22Rv1 (cell line): ENCODE data around the gene PRKCQ.
"Not testable (repeated sequence)": the region's sequence is repeated elsewhere in the genome, so short reads cannot be mapped to it uniquely, and the experiment has no call there.

Experiments used
- H3K27ac ChIP-seq: fragments of 450-650 bp; 2 replicates; pipeline ENCODE4 v1.5.1; 2017
- CTCF ChIP-seq: fragments of 450-650 bp; IDR thresholded peaks from 2 replicates; pipeline ENCODE4 v1.5.1; 2017; ENCODE audit warnings: mild to moderate bottlenecking
- ZFX ChIP-seq: fragments of 450-650 bp; IDR thresholded peaks from 2 replicates; pipeline ENCODE4 v1.6.1; 2017; ENCODE audit warnings: antibody characterized with exemption, borderline replicate concordance

Gene PRKCQ

GRCh38 chr10:6445671-6446316 is 134.3 kb downstream of the PRKCQ start:
- H3K27ac ChIP-seq: no peak overlapping the region
- no peak for TF ChIP-seq ZFX
- TF ChIP-seq CTCF: peak; percentile 86

GRCh38 chr10:6439875-6440274 is 140.2 kb downstream of the PRKCQ start:
- not testable (repeated sequence) for H3K27ac ChIP-seq

GRCh38 chr10:6431861-6432260 is 148.2 kb downstream of the PRKCQ start:
- no peak for TF ChIP-seq CTCF
- TF ChIP-seq ZFX: no peak
- no peak overlapping the region for H3K27ac ChIP-seq

GRCh38 chr10:6431186-6431585 is 148.9 kb downstream of the PRKCQ start:
- TF ChIP-seq CTCF (no peak), ZFX (no peak)
- no peak overlapping the region for H3K27ac ChIP-seq

- TF ChIP-seq CTCF (no peak), ZFX (no peak)
- H3K27ac ChIP-seq: no peak overlapping the region
These were observed 149.6 kb downstream of the PRKCQ start for GRCh38 chr10:6430423-6430980.

- H3K27ac ChIP-seq: no peak overlapping the region
- TF ChIP-seq CTCF: no peak
- no peak for TF ChIP-seq ZFX
These were observed 152.6 kb downstream of the PRKCQ start for GRCh38 chr10:6427357-6427959.

- TF ChIP-seq CTCF (no peak), ZFX (no peak)
- H3K27ac ChIP-seq: no peak overlapping the region
These were observed 153.8 kb downstream of the PRKCQ start for GRCh38 chr10:6426317-6426716.
